GM12865 (cell line): Measurements from ENCODE around the gene NOTCH1.
"Not testable (repeated sequence)": the region's sequence is repeated elsewhere in the genome, so short reads cannot be mapped to it uniquely, and the experiment has no call there.

Source experiments
- DNase-seq: peaks from one replicate; pipeline ENCODE4 v3.0.0; 2010; ENCODE audit warnings: low read depth
- H3K4me3 ChIP-seq: 2 replicates; pipeline ENCODE4 v1.5.1; 2011; ENCODE audit warnings: mild to moderate bottlenecking, low read depth, low read length, control low read depth
- TF ChIP-seq, protein P1 (sequence below): IDR thresholded peaks from 2 replicates; pipeline ENCODE4 v1.5.1; 2011; ENCODE audit warnings: low read length, control low read depth, low read depth, inconsistent platforms; ENCODE audit not compliant: insufficient read depth; ENCODE audit errors: missing control alignments

NOTCH1 gene

DNA sequence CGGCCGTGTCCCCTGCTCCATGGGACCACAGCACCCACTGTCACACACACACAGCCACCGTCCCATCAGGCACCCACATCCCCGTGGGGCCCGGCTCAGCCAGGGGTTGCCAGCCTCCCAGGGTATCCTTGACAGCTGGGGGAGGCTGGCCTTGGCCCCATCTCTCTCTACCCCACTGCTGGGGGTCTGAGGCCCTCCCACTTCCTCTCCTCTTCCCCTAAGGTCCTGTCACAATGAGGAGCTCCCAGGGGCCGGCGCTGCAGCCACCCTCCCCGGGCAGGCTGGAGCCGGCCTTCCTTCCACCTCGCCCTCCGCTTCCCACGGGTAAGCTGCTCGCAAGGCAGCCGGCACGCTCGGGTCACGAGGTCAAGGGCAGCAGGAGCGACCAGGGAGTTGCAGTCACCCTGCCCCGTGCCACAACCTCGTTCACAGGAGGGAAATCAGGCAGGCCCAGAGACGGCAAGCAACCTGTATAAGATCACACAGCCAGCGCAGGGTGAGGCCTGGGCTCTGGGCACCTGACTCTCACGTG, 38.6 kb upstream of the NOTCH1 start:
- H3K4me3 ChIP-seq: no peak overlapping the region
- TF ChIP-seq, protein P1, sequence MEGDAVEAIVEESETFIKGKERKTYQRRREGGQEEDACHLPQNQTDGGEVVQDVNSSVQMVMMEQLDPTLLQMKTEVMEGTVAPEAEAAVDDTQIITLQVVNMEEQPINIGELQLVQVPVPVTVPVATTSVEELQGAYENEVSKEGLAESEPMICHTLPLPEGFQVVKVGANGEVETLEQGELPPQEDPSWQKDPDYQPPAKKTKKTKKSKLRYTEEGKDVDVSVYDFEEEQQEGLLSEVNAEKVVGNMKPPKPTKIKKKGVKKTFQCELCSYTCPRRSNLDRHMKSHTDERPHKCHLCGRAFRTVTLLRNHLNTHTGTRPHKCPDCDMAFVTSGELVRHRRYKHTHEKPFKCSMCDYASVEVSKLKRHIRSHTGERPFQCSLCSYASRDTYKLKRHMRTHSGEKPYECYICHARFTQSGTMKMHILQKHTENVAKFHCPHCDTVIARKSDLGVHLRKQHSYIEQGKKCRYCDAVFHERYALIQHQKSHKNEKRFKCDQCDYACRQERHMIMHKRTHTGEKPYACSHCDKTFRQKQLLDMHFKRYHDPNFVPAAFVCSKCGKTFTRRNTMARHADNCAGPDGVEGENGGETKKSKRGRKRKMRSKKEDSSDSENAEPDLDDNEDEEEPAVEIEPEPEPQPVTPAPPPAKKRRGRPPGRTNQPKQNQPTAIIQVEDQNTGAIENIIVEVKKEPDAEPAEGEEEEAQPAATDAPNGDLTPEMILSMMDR: no peak
- DNase-seq: no peak

DNA sequence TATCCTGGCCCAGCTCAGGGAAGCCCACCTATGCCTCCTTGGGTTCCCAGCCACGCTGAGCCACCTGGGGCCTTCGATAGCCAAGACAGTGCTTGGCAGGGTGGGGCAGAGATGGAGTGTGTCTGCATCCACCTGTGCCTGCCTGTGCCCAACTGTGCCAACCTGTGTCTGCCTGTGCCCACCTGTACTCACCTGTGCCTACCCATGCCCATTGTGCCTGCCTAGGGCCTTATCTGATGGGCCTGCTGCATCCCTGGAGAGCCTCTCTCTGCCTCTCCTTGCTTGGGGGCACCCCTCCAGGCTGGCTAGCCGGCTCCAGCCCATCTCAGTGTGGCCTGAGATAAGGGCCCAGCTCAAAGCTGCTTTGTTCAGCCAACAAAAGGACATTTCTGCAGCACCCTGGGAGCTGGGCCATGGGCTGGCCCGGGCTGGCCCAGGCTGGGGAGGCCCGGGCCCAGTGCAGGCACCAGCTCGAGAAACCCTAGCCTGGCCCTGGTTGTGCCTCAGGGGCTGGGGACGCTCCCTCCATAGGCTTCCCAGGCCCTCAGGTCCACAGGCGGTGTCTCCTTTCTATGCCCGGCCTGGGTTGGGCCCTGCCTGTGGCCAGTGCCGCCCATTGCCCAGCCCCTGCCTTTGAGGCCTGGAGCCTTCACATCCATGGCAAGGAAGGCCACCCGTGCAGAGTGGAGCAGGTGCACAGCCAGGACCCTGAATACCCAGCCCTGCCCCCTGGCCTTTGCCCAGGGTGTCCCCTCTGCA, 37.3 kb upstream of the NOTCH1 start:
- DNase-seq: no peak
- H3K4me3 ChIP-seq: no peak overlapping the region
- TF ChIP-seq, protein P1: no peak

DNA sequence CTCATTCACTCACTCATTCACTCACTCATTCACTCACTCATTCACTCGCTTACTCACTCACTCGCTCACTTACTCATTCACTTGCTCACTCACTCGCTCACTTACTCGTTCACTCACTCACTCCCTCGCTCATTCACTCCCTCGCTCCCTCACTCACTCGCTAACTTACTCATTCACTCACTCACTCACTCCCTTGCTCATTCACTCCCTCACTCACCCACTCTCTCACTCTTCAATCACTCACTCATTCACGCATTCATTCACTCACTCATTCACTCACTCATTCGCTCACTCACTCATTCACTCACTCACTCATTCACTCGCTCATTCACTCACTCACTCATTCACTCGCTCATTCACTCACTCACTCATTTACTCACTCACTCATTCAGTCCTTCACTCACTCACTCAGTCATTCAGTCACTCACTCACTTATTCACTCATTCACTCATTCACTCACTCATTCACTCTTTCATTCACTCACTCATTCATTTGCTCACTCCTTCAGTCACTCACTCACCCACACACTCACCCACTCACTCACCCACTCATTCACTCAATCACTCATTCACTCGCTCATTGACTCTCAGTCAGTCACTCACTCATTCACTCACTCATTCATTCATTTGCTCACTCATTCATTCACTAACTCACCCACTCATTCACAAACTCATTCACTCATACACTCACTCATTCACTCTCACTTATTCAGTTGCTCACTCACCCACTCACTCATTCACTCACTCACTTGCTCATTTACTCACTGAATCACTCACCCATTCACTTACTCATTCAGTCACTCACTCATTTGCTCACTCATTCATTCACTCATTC, 36.0 kb upstream of the NOTCH1 start:
- TF ChIP-seq, protein P1: no peak
- no peak for DNase-seq
- H3K4me3 ChIP-seq: no peak overlapping the region

DNA sequence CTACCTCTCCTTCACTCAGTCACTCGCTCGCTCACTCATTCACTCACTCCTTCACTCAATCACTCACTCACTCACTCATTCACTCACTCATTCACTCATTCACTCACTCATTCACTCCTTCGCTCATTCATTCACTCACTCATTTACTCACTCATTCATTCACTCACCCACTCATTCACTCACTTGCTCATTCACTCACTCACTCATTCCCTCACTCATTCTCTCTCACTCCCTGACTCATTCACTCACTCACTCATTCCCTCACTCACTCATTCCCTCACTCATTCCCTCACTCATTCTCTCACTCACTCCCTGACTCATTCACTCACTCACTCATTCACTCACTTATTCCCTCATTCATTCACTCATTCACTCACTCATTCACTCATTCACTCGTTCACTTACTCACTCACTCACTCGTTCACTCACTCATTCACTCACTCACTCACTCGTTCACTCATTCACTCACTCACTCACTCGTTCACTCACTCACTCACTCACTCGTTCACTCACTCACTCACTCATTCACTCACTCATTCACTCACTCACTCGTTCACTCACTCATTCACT, 33.9 kb upstream of the NOTCH1 start:
- not testable (repeated sequence) for DNase-seq, H3K4me3 ChIP-seq

DNA sequence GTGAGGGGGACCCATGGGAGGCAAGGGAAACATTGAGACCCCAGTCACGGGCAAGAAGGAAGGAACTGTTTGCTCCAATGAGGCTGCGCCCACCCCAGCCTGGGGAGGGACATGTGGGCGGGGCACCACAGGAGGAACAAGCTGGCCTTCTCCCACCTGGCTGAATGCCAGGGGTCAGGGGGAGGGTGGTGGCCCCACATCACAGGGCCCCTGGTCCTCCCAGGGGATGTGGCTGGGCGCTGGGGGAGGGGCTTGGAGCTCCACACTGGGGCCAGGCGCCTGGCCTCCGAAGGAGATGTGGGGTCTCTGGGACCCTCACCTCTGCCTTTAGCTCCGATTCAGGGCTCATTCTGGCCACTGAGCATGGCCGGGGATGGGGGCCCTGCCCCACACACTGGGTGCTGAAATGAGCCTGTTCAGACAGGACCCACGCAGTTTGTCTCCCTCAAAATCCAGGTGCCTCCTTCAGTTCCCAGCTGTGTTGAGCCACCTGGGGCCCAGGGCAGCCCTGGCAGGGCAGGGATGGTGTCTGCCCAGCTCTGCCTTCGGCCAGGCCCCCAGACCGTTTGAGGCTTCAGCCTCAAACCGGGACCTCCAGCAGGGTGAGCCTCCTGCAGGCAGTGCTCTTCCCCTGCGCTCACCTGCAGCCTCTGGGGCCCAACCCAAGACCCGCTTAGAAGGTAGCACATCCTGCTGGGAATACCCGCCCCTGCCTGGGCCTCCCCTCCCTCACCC, 33.2 kb upstream of the NOTCH1 start:
- H3K4me3 ChIP-seq: no peak overlapping the region
- TF ChIP-seq, protein P1: no peak
- DNase-seq: peak; percentile 37

DNA sequence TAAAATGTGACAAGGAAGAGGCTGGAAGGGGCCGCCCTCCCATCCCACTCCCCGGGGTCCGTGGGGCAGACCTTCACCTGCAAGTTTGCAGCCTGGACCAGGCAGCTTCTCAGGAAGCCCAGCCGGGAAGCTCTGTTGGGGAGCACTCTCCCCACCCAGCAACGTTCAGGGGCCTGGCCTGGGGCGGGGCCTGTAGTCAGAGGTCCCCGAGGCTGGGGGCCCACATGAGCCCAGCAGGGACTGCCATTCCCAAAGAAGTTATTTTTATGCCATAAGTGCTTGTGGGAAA, 32.7 kb upstream of the NOTCH1 start:
- TF ChIP-seq, protein P1: no peak
- no peak for DNase-seq
- no peak overlapping the region for H3K4me3 ChIP-seq
